ENCODE results near the gene UNC13B.

UNC13B gene

DNA sequence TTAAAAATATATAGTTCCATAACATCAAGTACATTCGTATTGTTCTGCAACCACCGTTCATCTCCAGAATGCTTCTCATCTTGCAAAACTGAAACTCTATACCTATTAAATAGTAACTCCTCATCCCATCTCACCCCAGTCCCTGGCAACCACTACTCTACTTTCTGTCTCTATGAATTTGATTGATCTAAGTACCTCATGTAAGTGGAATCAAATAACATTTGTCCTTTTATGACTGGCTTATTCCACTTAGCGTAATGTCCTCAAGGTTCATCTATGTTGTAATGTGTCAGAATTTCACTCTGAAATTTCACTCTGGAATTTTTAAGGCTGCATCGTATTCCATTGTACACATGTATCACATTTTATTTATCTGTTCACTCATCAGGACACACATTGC, 196.0 kb downstream of the UNC13B start:
- DNase-seq (ENCODE audit: low read depth) = no peak
- H3K4me3 ChIP-seq (ENCODE audit: low read length) = no peak overlapping the region
- TF ChIP-seq, protein P1, sequence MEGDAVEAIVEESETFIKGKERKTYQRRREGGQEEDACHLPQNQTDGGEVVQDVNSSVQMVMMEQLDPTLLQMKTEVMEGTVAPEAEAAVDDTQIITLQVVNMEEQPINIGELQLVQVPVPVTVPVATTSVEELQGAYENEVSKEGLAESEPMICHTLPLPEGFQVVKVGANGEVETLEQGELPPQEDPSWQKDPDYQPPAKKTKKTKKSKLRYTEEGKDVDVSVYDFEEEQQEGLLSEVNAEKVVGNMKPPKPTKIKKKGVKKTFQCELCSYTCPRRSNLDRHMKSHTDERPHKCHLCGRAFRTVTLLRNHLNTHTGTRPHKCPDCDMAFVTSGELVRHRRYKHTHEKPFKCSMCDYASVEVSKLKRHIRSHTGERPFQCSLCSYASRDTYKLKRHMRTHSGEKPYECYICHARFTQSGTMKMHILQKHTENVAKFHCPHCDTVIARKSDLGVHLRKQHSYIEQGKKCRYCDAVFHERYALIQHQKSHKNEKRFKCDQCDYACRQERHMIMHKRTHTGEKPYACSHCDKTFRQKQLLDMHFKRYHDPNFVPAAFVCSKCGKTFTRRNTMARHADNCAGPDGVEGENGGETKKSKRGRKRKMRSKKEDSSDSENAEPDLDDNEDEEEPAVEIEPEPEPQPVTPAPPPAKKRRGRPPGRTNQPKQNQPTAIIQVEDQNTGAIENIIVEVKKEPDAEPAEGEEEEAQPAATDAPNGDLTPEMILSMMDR (conservative IDR thresholded peaks at IDR 0.05; ENCODE audit: low read length) = no peak

DNA sequence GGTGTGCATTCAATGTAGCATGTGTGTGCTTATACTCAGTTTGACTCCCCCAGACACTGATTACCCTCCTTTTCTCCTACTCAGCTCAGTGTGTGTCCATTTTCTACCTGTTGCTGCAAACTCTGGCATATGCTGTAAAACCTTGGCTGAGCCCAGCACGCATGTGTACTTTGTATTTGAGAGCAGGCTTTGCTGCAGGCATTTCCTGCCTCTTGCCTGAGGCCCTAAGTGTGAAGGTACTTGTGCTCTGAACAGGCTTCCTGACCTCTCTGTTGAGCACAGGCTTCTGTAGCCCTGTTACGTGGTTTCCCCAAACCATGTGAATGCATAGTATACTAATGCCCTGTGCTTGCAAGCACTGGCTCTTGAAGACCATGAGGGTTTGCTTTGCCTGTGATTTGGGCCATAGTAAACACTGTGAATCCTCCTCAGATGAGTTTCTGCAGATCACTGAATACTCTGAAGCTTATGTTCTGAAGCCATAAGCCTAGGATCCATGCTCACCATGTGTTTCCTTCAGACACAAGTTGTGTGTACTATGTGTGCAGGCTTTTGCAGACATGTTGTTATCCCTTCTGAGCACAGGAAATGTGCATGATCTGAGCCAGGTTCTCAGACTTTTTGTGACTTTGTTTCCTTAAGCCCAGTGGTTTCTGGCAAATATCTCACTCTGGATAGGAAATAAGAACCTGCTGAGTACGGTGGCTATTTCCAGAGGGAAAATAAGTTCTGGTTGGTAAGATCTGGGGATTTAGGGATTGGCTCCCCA, 203.2 kb downstream of the UNC13B start:
- DNase-seq (ENCODE audit: low read depth) = no peak
- TF ChIP-seq, protein P1 (conservative IDR thresholded peaks at IDR 0.05; ENCODE audit: low read length) = no peak
- H3K4me3 ChIP-seq (ENCODE audit: low read length) = no peak overlapping the region

DNA sequence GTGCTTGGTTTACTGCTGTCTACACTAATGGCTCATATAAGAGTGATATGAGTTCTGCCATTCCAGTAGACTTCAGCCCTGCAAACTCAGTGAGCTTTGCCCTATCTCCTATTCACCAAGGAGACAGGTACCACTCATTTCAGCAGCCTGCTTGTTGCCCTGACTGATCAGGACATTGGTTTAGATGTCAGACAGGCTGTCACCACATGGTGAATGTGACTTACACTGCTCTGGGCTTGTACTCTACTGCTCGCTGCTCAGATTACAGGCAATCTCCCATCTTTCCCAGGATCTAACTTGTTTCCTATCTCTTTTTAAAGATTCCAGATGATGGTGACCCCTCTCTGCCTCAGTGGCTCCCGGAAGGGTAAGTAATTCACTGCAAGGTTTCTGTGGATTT, 204.8 kb downstream of the UNC13B start:
- TF ChIP-seq, protein P1 (conservative IDR thresholded peaks at IDR 0.05; ENCODE audit: low read length) = no peak
- no peak overlapping the region for H3K4me3 ChIP-seq (ENCODE audit: low read length)
- no peak for DNase-seq (ENCODE audit: low read depth)

DNA sequence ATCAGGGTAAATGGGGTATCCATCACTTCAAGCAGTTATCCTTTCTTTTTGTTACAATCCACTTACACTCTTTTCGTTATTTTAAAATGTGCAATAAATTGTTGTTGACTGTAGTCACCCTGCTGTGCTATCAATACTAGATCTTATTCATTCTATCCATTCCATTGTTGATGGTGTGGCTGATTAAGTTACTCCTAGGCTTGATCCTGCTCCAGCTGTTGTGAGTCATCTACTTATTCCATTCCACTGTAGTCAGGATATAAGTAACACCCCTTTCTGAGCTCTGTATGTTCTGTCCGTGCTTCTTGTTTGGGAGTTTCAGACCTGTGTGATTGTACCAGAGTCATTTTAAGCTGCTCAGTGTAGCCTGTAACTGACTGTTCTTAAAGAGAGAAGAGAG, 205.6 kb downstream of the UNC13B start:
- DNase-seq (ENCODE audit: low read depth) = peak; percentile 93
- TF ChIP-seq, protein P1 (conservative IDR thresholded peaks at IDR 0.05; ENCODE audit: low read length) = no peak

DNA sequence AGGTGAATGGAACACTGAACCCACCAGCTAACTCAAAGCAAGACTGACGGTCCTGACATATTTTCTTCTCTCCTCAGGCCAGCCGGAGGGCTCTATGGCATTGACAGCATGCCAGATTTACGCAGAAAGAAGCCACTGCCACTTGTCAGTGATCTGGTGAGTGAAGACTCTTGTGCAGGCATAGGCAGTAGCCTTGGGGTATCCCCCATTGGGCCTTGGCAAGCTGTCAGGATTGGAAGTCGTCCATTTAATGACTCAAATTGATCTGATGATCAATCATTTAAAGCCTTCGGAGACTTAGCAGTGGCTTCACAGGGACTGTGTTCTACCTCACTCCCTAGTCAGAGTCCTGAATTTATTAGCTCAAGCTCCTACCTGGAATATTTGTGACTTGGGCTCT, 208.4 kb downstream of the UNC13B start:
- no peak overlapping the region for H3K4me3 ChIP-seq (ENCODE audit: low read length)
- TF ChIP-seq, protein P1 (conservative IDR thresholded peaks at IDR 0.05; ENCODE audit: low read length) = no peak
- no peak for DNase-seq (ENCODE audit: low read depth)

More for the DNA sequence above, 205.6 kb downstream of the UNC13B start:
- no peak overlapping the region for H3K4me3 ChIP-seq (ENCODE audit: low read length)

DNA sequence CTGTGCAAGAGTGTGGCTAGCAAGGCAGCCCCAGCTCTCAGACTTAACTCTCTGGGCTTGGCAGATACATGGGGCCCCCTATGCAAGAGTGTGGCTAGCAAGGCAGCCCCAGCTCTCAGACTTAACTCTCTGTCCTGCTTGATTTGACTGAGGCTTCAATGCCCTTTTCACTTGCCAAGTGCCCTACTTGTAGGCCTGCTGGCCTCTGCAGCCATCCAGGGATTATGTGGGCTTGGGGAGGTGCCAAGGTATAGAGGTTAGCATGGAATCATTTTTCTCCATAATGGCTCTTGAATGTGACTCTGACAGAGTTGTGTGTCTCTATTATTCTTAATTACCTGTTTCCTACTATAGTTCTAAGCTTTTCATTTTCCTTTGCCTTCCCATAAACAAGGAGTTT, 212.6 kb downstream of the UNC13B start:
- no peak overlapping the region for H3K4me3 ChIP-seq (ENCODE audit: low read length)
- TF ChIP-seq, protein P1 (conservative IDR thresholded peaks at IDR 0.05; ENCODE audit: low read length) = no peak
- no peak for DNase-seq (ENCODE audit: low read depth)

DNA sequence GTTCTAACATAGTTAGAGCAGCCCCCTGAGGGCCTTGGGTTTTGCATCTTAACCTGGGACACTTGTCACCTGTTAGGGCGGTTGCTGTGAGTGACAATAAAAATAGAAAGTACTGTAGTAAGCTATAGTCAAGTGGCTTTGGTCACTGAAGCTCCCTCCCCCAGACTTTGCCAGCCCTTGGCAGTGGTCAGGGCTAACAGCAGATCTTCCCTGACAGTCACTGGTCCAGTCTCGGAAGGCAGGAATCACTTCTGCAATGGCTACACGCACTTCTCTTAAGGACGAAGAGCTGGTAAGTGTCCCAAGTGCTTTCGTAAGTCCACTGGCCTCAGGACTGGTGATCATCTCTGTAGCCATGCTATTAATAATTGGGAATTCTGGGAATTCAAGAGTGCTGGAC, 213.1 kb downstream of the UNC13B start:
- no peak for DNase-seq (ENCODE audit: low read depth)
- TF ChIP-seq, protein P1 (conservative IDR thresholded peaks at IDR 0.05; ENCODE audit: low read length) = no peak
- H3K4me3 ChIP-seq (ENCODE audit: low read length) = no peak overlapping the region

All from AG10803 (cell line).